ENCODE measurements around the gene UNCX.

The UNCX gene

GRCh38 chr7:1243964-1244416 is 11.3 kb downstream of the UNCX start:
- no peak for DNase-seq (ENCODE audit: low spot score)

GRCh38 chr7:1244700-1245523 is 12.2 kb downstream of the UNCX start:
- DNase-seq (ENCODE audit: low spot score), result no peak

GRCh38 chr7:1245524-1246050 is 12.9 kb downstream of the UNCX start:
- no peak for DNase-seq (ENCODE audit: low spot score)

GRCh38 chr7:1246160-1246870 is 13.6 kb downstream of the UNCX start:
- DNase-seq (ENCODE audit: low spot score), result no peak

- no peak for DNase-seq (ENCODE audit: low spot score)
Observed at GRCh38 chr7:1246871-1247526, 14.3 kb downstream of the UNCX start.

- DNase-seq (ENCODE audit: low spot score), result no peak
Observed at GRCh38 chr7:1247527-1248041, 14.9 kb downstream of the UNCX start.

- no peak for DNase-seq (ENCODE audit: low spot score)
Observed at GRCh38 chr7:1248143-1248915, 15.7 kb downstream of the UNCX start.

- no peak for DNase-seq (ENCODE audit: low spot score)
Observed at GRCh38 chr7:1248916-1249581, 16.4 kb downstream of the UNCX start.

- no peak for DNase-seq (ENCODE audit: low spot score)
Observed at GRCh38 chr7:1249731-1250130, 17.1 kb downstream of the UNCX start.

GRCh38 chr7:1250901-1251300 is 18.2 kb downstream of the UNCX start:
- no peak for DNase-seq (ENCODE audit: low spot score)

GRCh38 chr7:1251796-1252539 is 19.3 kb downstream of the UNCX start:
- DNase-seq (ENCODE audit: low spot score), result no peak

- DNase-seq (ENCODE audit: low spot score), result no peak
Observed at GRCh38 chr7:1252540-1253090, 19.9 kb downstream of the UNCX start.

- no peak for DNase-seq (ENCODE audit: low spot score)
Observed at GRCh38 chr7:1253681-1254181, 21.1 kb downstream of the UNCX start.

- no peak for DNase-seq (ENCODE audit: low spot score)
Observed at GRCh38 chr7:1254281-1255079, 21.8 kb downstream of the UNCX start.

GRCh38 chr7:1255080-1255816 is 22.6 kb downstream of the UNCX start:
- no peak for DNase-seq (ENCODE audit: low spot score)

GRCh38 chr7:1255817-1256340 is 23.2 kb downstream of the UNCX start:
- DNase-seq (ENCODE audit: low spot score), result no peak

GRCh38 chr7:1256621-1257020 is 23.9 kb downstream of the UNCX start:
- DNase-seq (ENCODE audit: low spot score), result no peak

- no peak for DNase-seq (ENCODE audit: low spot score)
Observed at GRCh38 chr7:1257221-1257620, 24.5 kb downstream of the UNCX start.

Measured in CD4-positive, alpha-beta T cell treated with Interleukin-15 for 4 hours (primary cell).